ENCODE data around the gene FZD7.

Gene FZD7
- total RNA-seq: 2.4 to 6.5 (median 3.1) reads per million in 4 donors

DNA sequence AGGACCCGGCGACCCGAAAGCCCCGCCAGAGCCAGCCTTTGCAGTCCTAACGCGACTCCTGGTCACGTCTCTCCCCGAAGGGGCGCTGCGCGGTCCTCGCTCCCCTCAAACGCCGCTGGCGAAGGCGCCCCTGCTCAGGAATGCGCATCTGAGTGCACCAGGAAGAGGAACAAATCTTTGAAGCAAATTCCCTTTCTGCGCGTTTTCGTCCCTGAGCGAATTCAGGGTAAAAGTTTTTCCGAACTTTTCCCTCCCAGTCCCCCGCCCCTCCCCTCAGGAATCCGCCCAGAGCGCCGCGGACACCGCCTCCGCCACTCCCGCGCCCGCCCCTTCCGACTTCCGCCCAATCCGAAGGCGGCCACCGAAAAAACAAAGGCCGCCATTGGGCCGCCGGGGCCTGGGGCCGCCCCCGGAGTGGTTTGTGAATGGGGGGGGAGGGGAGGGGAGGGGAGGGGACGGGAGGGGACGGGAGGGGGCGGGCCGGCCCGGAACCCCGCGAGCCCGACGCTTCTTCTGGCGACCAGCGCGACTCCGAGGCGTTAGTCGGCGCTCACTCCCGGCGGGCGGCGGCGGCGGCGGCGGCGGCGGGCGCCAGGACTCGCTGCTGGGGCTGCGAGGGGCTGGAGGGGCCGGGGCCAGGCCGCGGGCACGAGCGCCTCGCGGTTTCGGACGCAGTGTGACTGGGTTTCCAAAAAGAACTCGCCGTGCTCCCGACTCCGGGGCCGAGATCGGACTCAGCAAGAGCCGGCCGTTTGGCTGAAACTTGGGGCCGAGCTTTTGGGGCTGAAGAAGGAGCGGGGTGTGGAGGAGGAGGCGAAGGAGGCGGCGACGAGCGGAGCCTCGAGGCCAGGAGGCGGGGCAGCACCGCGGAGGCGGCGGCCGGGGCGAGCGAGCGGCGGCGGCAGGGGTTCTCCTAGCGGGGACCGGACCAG, at the start of gene FZD7:
FZD7 (plus strand) TSS at position 539 of the 932 bp plus-strand sequence. CDS start 793 bp downstream, outside the sequence.
- DNase-seq: peak; percentile 70 to 90 (median 79)

DNA sequence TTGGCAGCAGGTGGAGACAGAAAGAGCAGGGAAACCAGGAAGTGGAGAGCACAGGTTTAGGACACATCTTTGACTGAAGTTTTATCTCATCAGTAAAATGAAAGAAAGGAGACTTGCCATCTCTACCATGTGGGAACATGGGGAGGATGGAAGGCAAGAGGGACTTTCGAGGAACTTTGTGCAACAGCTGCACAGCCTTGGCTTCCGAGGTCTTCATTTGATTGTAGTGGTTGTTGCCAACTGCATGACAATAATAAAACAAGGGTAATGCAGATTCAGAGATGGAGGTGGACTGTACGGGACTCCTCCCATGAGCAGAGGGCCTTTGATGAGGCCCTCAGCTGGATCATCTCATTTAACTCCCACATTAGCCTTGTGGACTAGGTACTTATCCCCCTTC, 49.3 kb upstream of the FZD7 start:
- DNase-seq: no peak

DNA sequence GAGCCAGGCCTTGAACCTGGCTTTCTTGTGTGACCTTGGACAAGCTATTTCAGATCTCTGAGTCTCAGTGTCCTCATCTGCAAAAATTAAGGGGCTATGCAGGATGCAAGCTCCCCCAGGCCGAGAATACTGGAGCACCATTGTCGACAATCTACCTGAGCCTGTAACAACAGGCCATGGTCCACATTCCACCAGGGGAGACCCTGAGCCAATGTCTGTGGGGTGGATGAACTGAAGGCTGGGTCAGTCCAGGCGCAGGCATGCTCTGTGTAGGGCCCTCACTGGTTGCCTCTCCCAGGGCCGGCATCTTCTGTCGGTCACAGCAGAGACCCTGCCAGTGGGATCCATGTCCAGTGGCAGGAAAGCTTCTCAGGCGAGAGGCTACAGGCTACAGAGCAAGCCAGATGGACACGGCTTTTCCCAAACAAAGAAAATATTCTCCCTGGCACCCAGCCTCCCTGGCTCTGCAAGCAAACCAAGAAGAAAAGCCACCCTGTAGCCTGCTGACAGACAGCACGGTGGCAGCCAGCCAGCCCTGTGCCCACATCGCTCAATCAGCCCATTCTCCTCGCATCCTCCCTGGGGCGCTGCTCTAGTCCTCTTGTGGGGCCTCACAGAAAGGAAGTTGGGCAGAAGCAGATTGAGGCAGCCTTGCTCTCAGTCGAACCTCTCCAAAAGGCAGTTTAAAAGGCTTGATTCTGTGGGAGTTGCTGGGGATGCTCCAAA, 48.7 kb upstream of the FZD7 start:
- no peak for DNase-seq

- DNase-seq: no peak
These were observed 47.8 kb upstream of the FZD7 start for GRCh38 chr2:201985728-201986462.

DNA sequence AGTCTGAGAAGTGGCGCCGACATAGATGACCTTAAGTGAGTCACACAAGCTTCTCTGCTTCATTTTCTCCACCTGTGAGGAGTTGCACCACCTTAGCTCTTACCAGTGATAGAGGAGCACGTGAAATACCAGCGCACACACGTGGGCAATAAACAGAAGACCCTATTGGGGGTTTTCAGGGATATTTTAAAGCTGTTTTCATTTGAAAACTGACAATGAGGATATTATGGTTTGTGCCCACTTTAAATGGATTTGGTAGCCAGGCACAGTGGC, 47.3 kb upstream of the FZD7 start:
- no peak for DNase-seq

- no peak for DNase-seq
These were observed 46.2 kb upstream of the FZD7 start for GRCh38 chr2:201987426-201987825.

DNA sequence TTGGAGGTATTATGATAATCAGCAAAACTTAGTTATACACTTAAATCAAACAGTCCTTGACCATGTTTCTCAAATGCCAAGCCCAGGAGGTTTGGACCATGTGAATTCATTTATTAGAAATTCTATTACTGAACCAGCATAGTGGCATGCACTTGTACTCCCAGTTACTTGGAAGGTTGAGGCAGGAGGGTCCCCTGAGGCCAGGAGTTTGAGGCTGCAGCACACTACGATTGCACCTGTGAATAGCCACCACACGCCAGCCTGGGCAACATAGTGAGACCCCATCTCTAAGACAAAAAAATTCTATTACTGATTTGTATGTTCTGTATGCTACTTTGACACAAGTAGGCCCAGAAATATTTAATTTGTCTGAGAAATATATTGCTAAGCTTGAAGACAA, 43.6 kb upstream of the FZD7 start:
- no peak for DNase-seq

DNA sequence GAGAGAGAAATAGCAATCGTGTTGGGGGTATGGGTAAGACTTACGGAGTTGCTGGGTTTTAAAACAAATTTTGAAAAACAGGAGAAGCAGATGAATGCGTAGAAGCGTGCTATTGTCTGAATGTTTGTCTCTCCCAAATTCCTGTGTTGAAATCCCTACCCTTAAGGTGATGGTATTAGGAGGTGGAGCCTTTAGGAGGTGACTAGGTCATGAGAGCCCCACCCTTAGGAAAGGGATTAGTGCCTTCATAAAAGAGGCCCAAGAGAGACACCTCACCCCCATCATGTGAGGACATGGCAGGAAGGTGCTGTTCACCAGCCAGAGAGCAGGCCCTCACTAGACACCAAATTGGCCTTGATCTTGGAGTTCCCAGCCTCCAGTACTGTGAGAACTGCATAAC, 40.7 kb upstream of the FZD7 start:
- no peak for DNase-seq

DNA sequence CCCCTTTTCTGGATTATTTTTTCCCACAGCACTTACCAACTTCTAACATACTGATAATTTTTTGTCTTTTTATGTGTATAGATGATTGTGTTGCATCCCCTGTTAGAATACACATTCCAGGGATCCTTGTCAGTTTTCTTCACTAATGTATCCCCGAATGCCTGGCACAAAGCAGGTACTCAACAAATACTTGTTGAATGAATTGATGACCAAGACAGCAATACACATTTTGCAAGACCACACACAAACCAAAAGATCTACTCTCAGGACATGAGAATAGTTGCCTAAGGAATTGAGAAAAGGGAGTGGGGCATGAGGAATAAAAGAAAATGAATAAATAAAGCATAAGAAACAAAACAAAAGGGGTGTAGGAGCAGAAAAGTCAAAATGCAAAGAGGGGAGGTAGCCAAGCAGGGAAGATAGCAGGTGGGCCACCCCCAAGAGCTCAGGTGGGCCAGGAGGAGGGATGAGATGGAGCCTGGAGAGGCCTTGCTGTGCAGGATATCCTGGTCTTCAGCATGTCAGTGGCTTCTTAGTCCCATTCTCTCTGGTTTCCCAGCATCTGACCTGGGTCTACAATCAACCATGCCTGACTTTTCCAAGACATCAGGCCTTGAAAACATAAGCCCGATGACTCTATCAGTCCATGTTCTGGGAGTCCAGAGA, 38.5 kb upstream of the FZD7 start:
- DNase-seq: no peak

DNA sequence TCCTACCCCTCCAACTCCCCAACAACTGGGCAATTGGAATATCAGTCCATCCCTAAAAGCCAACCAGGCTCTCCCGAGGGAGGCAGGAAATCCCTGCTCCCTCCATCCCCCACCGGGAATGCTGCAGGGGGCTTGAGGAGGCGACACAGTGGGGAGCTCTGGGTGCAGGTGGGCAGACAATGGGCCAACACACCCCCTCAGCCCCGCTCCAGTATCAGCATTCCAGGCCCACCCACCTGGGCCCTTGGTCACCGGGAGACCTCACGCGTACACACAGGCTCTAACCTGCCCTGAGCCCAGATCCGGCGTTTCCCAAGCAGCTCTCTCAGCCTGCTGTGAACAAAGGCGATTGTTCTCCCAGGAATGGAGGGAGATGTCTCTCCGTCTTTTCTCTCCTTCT, 37.6 kb upstream of the FZD7 start:
- no peak for DNase-seq

- DNase-seq: no peak
These were observed 36.9 kb upstream of the FZD7 start for GRCh38 chr2:201996679-201997314.

DNA sequence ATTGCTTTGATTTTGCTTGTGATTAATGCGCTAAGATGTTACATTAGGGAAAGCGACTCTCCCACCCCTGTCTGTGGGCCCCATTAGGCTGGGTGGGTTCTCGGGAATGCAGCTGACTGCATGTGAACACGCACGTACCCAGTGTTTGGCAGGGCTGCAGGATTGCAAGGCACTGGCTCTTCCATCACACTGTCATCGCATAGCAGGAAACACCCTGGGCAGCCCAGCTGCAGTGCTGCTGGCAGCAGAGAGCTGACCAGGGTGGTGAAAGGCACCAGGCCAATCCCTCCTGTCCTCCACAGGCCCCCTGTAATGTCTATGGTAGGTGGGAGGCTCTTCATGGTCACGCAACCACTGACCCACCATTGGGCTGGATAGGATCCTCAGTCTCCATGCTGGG, 34.4 kb upstream of the FZD7 start:
- no peak for DNase-seq

- no peak for DNase-seq
These were observed 31.8 kb upstream of the FZD7 start for GRCh38 chr2:202001826-202002225.

DNA sequence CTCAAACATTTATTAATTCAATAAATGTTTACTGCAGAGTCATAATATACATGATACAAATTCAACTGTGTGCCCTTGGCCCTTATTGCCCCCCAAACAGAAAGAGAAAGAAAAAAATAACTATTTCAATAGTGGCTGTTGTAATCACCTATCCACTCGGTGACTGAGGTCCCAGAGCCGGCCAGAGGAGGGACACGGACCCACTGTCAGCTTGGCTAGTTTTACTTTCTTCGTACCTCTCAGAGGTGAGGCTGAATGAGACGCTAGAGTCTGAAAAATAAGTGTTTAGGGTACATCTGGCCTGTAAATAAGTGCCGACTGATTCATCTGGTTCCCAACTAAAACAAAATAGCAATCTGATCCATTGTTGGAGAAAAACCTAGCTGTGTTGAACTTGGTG, 31.3 kb upstream of the FZD7 start:
- no peak for DNase-seq

- DNase-seq: no peak
These were observed 28.3 kb upstream of the FZD7 start for GRCh38 chr2:202005272-202005887.

GRCh38 chr2:202006301-202006700, 27.4 kb upstream of the FZD7 start:
- DNase-seq: no peak

- DNase-seq: no peak
These were observed 26.4 kb upstream of the FZD7 start for GRCh38 chr2:202007015-202007982.

DNA sequence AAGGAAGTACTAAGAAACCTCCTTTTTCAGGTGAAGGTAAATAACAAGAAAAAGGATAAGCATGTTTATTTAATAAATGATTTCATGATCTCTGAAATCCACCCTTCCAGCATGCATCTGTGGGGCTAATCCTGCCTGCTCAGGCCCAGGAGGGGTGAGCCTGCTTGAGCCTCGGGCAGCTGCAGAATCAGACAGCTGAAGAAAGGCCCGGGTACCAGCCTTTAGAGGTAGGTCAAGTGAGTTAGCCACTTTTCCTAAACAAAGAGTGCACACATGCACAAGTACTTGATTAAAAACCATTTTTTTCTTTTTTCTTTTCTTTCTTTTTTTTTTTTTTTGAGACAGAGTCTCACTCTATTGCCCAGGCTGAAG, 25.7 kb upstream of the FZD7 start:
- DNase-seq: no peak

DNA sequence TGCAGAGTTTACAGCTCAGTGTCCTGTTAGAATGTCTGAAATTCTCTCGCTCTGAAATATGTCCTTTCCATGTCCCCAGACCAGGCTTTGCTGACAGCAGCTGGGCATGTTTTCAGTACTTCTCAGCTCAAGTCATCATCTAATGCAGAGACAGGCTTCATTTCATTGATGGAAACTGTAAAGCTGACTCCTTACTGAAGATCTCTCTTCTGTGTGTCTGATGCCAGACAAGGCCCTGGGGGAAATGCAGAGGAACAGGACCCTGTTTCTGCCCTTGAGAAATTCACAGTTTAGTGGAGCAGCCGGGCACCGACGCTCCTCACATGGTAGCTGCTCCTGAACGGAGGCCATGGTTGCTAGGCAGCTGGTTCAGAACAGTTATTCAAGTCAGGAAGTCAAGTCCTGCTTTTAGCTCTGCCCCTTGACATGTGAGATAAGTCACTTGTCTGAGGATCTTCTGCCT, 24.6 kb upstream of the FZD7 start:
- no peak for DNase-seq

DNA sequence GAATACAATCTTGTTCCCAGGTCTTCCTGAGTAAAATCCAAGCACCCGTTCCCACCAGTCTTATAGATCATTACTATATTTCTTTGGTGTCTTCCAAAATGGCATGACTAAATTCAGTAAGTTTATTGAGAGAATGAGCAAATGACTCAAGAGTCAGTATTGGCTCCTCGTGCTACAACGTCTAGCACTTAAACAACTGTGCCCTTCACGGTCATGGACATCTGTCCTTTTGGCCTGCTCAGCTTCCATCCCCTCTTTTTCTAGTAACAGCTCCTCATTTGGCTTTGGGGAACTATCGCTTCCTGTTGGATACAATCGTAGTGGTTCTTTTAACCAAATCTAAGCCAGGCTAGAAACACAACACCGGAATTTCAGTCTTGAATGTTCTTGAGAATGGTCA, 24.1 kb upstream of the FZD7 start:
- DNase-seq: no peak

- DNase-seq: no peak
These were observed 19.3 kb upstream of the FZD7 start for GRCh38 chr2:202014318-202014717.
